Measurements from ENCODE around the gene KIF25.

- TF ChIP-seq SIN3A (IDR thresholded peaks at IDR 0.05; ENCODE audit: borderline replicate concordance, insufficient read depth, low read length) (no peak), POLR2AphosphoS5 (IDR thresholded peaks at IDR 0.05; ENCODE audit: low read depth, low read length) (no peak), TAF1 (IDR thresholded peaks at IDR 0.05; ENCODE audit: borderline replicate concordance, insufficient read depth, low read length) (no peak)
Measured at GRCh38 chr6:168016176-168016620, 18.7 kb downstream of the KIF25 start.

All from PFSK-1 (cell line).